VCaP (cell line): ENCODE data around the gene U2AF1L4.

Experiments
- H3K27ac ChIP-seq: fragments of 450-650 bp; 2 replicates; pipeline ENCODE4 v1.5.1; 2017
- CTCF ChIP-seq: fragments of 450-650 bp; conservative IDR thresholded peaks from 2 replicates; pipeline ENCODE4 v1.5.1; 2017; ENCODE audit warnings: mild to moderate bottlenecking, moderate library complexity

Gene U2AF1L4

GRCh38 chr19:35754370-35755130 is 9.3 kb upstream of the U2AF1L4 start:
- TF ChIP-seq CTCF: no peak
- H3K27ac ChIP-seq: no peak overlapping the region

- TF ChIP-seq CTCF: no peak
These were observed 8.6 kb upstream of the U2AF1L4 start for GRCh38 chr19:35753634-35754369.

GRCh38 chr19:35752746-35753350 is 7.6 kb upstream of the U2AF1L4 start:
- H3K27ac ChIP-seq: no peak overlapping the region
- no peak for TF ChIP-seq CTCF

More at GRCh38 chr19:35753634-35754369, 8.6 kb upstream of the U2AF1L4 start:
- H3K27ac ChIP-seq: no peak overlapping the region

- TF ChIP-seq CTCF: no peak
- H3K27ac ChIP-seq: no peak overlapping the region
These were observed 6.9 kb upstream of the U2AF1L4 start for GRCh38 chr19:35751839-35752745.

GRCh38 chr19:35750167-35750566 is 4.9 kb upstream of the U2AF1L4 start:
- TF ChIP-seq CTCF: no peak
- H3K27ac ChIP-seq: peak overlapping the region; percentile 72; the same call in 1 of the 2 replicates

- no peak for TF ChIP-seq CTCF
- peak within 1 kb of the TSS; percentile 72; the same call in 1 of the 2 replicates for H3K27ac ChIP-seq
These were observed 3.1 kb upstream of the U2AF1L4 start, which contains the start of gene LIN37 for GRCh38 chr19:35748106-35749020. LIN37 (plus strand) TSS chr19:35748576; CDS start chr19:35748725, 149 bp downstream.
